Effector CD4-positive, alpha-beta T cell (primary cell): Measurements from ENCODE around the gene ENTPD5.
"Not testable (repeated sequence)": the region's sequence is repeated elsewhere in the genome, so short reads cannot be mapped to it uniquely, and the experiment has no call there.

Source experiments
- DNase-seq: peaks from one replicate; pipeline ENCODE4 v3.0.0-alpha.2; 2020

ENTPD5 gene

GRCh38 chr14:73998726-73999125 lies 20.4 kb downstream of the ENTPD5 start:
- no peak for DNase-seq

- DNase-seq, result no peak
These were observed 21.1 kb downstream of the ENTPD5 start for GRCh38 chr14:73997944-73998447.

DNA sequence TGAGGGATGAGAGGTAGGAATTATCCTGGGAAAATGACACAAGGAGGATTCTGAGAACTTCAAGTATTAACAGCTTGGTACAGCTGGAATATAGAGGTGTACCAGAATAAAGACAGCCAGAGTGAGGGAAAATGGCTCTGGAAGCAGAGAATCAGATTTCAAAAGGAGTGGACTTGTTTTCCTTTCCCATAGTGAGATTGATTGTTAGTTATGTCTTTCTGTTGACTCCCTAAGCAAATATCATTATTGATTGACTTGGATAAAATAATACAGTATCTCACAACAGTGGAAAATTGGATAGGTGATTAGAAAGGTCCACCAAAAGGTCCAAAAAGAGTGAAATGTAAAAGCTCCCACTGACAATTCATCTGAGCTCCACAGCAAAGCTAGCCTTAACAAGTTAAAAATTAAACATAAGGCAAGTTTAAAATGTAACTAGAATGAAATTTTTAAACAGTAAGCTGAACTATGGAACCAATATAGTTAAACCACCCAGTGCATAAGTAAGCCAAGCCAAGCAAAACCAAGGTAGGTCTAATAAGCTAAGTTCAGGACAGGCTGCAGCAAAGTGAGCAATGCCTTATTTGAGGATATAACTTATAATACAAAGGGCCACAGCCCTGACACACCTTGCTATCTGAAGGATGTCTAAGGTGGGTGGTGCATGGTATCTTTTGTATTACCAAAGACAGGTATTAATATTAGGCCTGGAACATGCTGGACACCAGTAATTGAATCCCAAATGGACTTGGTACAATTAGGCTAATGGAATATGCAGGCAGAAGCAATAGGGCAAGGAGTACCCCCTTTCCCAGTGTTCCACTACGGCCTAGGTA lies 21.8 kb downstream of the ENTPD5 start:
- DNase-seq, result no peak

DNA sequence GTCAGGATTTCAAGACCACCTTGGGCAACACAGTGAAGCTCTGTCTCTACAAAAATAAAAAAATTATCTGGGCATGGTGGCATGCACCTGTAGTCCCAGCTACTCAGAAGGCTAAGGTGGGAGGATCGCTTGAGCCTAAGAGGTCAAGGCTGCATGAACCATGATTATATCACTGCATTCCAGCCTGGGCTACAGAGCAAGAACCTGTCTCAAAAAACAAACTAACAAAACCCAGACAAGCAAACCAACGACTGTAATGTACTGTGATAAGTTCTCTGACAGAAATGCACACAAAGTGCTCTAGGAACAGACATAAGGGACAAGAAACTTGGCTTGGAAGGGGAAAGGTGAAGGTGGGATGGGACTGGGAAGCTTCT lies 22.4 kb downstream of the ENTPD5 start:
- no peak for DNase-seq

GRCh38 chr14:73995977-73996378 lies 23.1 kb downstream of the ENTPD5 start:
- no peak for DNase-seq

DNA sequence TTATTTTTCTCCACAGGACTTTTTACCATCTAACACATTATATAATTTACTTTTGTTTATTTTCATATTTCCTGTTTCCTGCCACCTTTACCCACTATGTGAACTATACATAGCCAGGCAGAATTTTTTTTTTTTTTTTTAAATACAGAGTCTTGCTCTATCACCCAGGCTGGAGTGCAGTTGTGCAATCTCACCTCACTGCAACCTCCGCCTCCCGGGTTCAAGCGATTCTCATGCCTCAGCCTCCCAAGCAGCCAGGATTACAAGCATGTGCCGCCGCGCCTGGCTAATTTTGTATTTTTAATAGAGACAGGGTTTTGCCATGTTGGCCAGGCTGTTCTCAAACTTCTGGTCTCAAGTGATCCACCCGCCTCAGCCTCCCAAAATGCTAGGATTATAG lies 24.2 kb downstream of the ENTPD5 start:
- DNase-seq, result not testable (repeated sequence)

DNA sequence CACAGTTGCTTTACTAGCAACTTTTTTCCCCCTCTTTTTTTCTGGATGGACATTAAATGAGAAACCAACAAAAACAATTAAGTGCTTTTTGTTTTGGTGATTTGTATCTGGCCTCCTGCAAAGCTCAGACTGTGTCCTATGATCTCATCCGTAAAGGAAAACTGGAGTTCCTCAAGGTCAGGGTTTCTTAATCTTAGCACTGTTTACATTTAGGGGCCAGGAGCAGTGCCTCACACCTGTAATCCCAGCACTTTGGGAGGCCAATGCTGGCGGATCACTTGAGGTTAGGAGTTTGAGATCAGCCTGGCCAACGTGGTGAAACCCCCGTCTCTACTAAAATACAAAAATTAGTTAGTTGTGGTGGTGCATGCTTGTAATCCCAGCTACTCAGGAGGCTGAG lies 28.0 kb downstream of the ENTPD5 start:
- DNase-seq, result no peak

DNA sequence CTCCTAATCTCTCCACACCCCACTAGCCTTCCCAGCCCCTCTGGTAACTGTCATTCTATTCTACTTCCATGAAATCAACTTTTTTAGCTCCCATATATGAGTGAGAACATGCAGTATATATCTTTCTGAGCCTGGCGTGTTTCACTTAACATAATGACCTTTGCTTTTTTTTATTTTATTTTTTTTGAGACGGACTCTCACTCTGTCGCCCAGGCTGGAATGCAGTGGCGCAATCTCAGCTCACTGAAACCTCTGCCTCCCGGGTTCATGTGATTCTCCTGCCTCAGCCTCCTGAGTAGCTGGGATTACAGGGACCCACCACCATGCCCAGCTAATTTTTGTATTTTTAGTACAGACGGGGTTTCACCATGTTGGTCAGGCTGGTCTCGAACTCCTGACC lies 30.4 kb downstream of the ENTPD5 start:
- DNase-seq, result not testable (repeated sequence)

- no peak for DNase-seq
These were observed 31.0 kb downstream of the ENTPD5 start for GRCh38 chr14:73988065-73988464.

DNA sequence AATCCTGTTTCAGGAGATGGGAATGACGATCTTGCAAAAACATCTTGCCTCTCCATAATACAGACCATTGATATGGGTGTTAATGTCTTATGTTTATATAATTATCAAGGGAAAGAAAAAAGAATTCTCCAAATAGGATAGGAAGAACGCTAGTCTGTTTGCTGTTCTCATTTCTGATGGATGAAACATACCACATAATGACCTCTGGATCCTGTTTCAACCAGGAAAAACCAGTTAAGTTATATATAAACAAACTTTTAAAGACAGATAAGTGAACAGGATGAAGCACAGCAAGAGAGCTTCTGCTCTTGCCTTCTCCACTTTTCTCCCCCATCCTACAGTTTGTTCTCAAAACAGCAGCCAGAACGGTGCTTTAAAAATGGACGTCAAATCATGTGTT lies 41.2 kb downstream of the ENTPD5 start:
- DNase-seq, result no peak

- no peak for DNase-seq
These were observed 43.0 kb downstream of the ENTPD5 start for GRCh38 chr14:73976125-73976524.

GRCh38 chr14:73973497-73973896 lies 45.6 kb downstream of the ENTPD5 start:
- no peak for DNase-seq

GRCh38 chr14:73968885-73969284 lies 50.2 kb downstream of the ENTPD5 start:
- no peak for DNase-seq

- DNase-seq, result no peak
These were observed 53.9 kb downstream of the ENTPD5 start for GRCh38 chr14:73965216-73965615.

- no peak for DNase-seq
These were observed 57.9 kb downstream of the ENTPD5 start for GRCh38 chr14:73961192-73961591.

GRCh38 chr14:73958591-73958990 lies 60.5 kb downstream of the ENTPD5 start:
- no peak for DNase-seq

DNA sequence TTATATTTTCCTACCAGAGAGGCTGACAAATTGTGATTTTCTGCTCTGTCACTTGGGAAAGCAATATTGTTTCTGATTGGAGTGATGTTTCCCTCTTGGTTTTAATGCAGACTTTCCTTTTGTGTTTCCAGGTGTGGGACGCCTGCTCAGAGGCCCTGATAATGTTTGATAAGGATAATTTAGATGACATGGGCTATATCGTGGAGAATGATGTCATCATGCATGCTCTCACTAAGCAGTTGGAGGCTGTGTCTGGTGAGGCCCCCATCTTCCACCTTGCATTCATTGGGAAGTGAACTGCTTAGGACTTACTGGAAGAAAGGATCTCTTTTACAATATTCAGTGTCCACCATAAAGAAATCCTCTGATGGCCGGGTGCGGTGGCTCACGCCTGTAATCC lies 63.4 kb downstream of the ENTPD5 start:
- DNase-seq, result no peak

DNA sequence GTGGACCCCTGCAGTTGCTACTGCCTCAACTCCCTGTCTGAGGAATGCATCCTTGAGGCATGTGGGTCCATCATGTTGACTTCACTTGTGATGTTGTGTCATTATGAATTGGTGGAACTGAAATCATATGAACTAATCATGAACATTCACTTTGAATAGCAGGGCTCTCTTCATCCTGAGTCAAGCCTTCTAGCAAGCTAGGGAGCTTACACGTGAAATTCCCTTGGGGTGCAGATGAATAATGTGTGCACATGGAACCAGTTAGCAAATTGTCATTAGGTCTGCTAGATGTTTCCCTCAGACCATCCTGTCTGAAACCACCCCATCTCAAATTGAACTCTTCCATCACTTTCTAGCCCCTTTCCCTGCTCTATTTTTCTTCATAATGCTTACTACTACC lies 65.4 kb downstream of the ENTPD5 start:
- DNase-seq, result no peak

DNA sequence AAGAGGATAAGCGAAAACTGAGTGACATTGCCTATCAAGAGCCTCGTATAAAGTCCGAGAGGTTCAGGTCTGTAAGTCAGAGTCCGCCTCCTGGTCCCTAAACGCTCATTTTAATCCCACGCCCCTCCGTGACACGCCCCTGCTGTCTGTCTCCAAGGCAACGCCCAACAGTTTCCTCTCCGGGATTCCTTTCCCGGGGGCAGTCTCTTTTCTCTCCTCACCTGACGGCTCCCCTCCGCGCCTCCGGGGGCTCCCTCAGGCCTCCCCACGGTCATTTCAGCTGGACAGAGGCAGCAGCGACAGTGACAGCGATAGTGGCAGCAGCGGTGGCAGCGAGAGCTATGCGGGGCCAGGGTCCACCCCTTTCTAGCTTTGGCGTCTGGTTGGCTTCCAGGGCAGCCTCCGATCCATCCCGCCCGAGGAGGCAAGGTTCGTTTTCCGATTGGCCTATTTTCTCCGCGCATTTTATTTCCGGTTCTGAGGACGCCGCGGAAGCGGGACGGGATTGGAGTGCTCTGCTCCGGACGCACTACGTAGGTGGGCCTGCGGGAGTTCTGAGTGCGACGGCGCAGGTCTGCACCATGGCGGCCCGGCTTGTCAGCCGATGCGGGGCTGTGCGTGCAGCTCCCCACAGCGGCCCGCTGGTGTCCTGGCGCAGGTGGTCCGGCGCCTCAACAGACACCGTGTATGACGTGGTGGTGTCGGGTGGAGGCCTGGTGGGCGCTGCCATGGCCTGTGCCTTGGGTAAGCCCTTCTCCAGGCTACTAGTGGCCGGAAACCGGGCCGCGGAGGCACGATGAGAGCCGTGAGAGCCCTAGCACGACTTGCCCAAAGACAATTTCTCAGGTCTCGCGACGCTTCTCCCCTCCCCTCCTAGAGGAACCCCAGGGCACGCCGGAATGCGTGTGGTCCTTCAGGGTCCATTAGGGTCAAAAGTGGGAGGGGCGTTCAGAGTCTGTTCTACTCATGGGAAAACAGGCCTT lies 69.0 kb downstream of the ENTPD5 start, which contains the start of the genes COQ6 and FAM161B:
Gene COQ6 (plus strand): TSS at position 551 of the 983 bp plus-strand sequence. CDS start 31 bp downstream, at position 582.
Gene FAM161B (minus strand): TSS at position 343 of the 983 bp plus-strand sequence. CDS start 68 bp downstream, at position 275.
- DNase-seq, result peak; percentile 89

GRCh38 chr14:73945159-73945670 lies 73.9 kb downstream of the ENTPD5 start:
- DNase-seq, result no peak

GRCh38 chr14:73944432-73945158 lies 74.5 kb downstream of the ENTPD5 start:
- no peak for DNase-seq

- no peak for DNase-seq
These were observed 76.0 kb downstream of the ENTPD5 start for GRCh38 chr14:73943083-73943482.
